ENCODE measurements around the gene IKBKG.
"Not testable (repeated sequence)": the region's sequence is repeated elsewhere in the genome, so short reads cannot be mapped to it uniquely, and the experiment has no call there.

The IKBKG gene

GRCh38 chrX:154526901-154527675 is 20.3 kb upstream of the IKBKG start:
- DNase-seq (ENCODE audit: low spot score) = peak; percentile 77

GRCh38 chrX:154529206-154529612 is 18.2 kb upstream of the IKBKG start:
- no peak for DNase-seq (ENCODE audit: low spot score)

GRCh38 chrX:154530286-154530685 is 17.1 kb upstream of the IKBKG start:
- DNase-seq (ENCODE audit: low spot score) = no peak

- no peak for DNase-seq (ENCODE audit: low spot score)
Measured at GRCh38 chrX:154531626-154532025, 15.8 kb upstream of the IKBKG start.

GRCh38 chrX:154532690-154533089 is 14.7 kb upstream of the IKBKG start:
- no peak for DNase-seq (ENCODE audit: low spot score)

GRCh38 chrX:154534526-154535322 is 12.7 kb upstream of the IKBKG start:
- DNase-seq (ENCODE audit: low spot score) = peak; percentile 89

GRCh38 chrX:154535892-154536291 is 11.5 kb upstream of the IKBKG start:
- DNase-seq (ENCODE audit: low spot score) = no peak

GRCh38 chrX:154539077-154539476 is 8.3 kb upstream of the IKBKG start:
- DNase-seq (ENCODE audit: low spot score) = no peak

- DNase-seq (ENCODE audit: low spot score) = not testable (repeated sequence)
Measured at GRCh38 chrX:154540365-154540764, 7.1 kb upstream of the IKBKG start.

GRCh38 chrX:154540897-154541535 is 6.4 kb upstream of the IKBKG start:
- DNase-seq (ENCODE audit: low spot score) = no peak

- DNase-seq (ENCODE audit: low spot score) = no peak
Measured at GRCh38 chrX:154541589-154541895, 5.9 kb upstream of the IKBKG start.

- DNase-seq (ENCODE audit: low spot score) = peak; percentile 94
Measured at GRCh38 chrX:154541896-154542722, 5.3 kb upstream of the IKBKG start.

- peak; percentile 77 for DNase-seq (ENCODE audit: low spot score)
Measured at GRCh38 chrX:154542723-154543424, 4.5 kb upstream of the IKBKG start.

GRCh38 chrX:154545673-154546274 is 1.6 kb upstream of the IKBKG start:
- no peak for DNase-seq (ENCODE audit: low spot score)

- no peak for DNase-seq (ENCODE audit: low spot score)
Measured at GRCh38 chrX:154546354-154547244, 821 bp upstream of the IKBKG start, which contains the start of gene G6PD. Gene G6PD (minus strand): TSS chrX:154546846. CDS start chrX:154546155, 691 bp downstream.

GRCh38 chrX:154548028-154548316 is 552 bp downstream of the IKBKG start:
- no peak for DNase-seq (ENCODE audit: low spot score)

- no peak for DNase-seq (ENCODE audit: low spot score)
Measured at GRCh38 chrX:154549766-154550165, 2.3 kb downstream of the IKBKG start.

GRCh38 chrX:154552112-154552806 is 4.8 kb downstream of the IKBKG start:
- not testable (repeated sequence) for DNase-seq (ENCODE audit: low spot score)

GRCh38 chrX:154558060-154558690 is 10.8 kb downstream of the IKBKG start:
- not testable (repeated sequence) for DNase-seq (ENCODE audit: low spot score)
